ENCODE measurements around the gene IER5L. TPM values are rescaled to one million over a fixed set of nuclear protein-coding genes. Genes with fewer than 3 reads are reported as not detected.

IER5L gene
- total and polyA plus RNA-seq, 2 donors from 2014 or later, result 18.0 to 46.9 TPM

- Histone ChIP-seq H3K9me3 (ENCODE audit: control insufficient read depth in 2 of 3, insufficient read depth in 1 of 3, low read length in 3 of 3) (no peaks in the 10 kb centered on the region), H3K4me1 (ENCODE audit: control insufficient read depth in 2 of 3, insufficient read depth in 2 of 3, low read depth in 1 of 3, low read length in 3 of 3) (peaks cover 11 to 50% (median 47%) of the 10 kb centered on the region in 3 donors), H3K27me3 (ENCODE audit: control insufficient read depth, insufficient read depth, low read length) (no peaks in the 10 kb centered on the region), H3K27ac (ENCODE audit: low read depth in 2 of 2, low read length in 2 of 2) (peak overlapping the region; percentile 61 to 75), H3K4me3 (ENCODE audit: low read length in 3 of 3) (no peak overlapping the region), H3K9ac (ENCODE audit: low read length in 3 of 3) (peak overlapping the region in 1 of 3 donors; percentile 56), H3K36me3 (ENCODE audit: control insufficient read depth in 2 of 3, insufficient read depth in 3 of 3, low read length in 3 of 3) (peaks cover 0 to 5% (median 0%) of the 10 kb centered on the region in 3 donors)
- intact Hi-C loops (cut with DNase I), result no loop called here
- no peak for TF ChIP-seq CTCF (IDR thresholded peaks at IDR 0.05; ENCODE audit: borderline replicate concordance, extremely low read depth, insufficient read depth)
- DNase-seq (no peak), FAIRE-seq (no peak)
Measured at GRCh38 chr9:129145316-129145715, 32.7 kb downstream of the IER5L start.

- intact Hi-C loops (cut with DNase I), result no loop called here
- peak; percentile 83 for TF ChIP-seq CTCF (IDR thresholded peaks at IDR 0.05; ENCODE audit: borderline replicate concordance, extremely low read depth, insufficient read depth)
Measured at GRCh38 chr9:129143031-129143927, 34.8 kb downstream of the IER5L start.

GRCh38 chr9:129142138-129142935, 35.7 kb downstream of the IER5L start:
- peaks cover 11 to 77% (median 72%) of the 10 kb centered on the region in 3 donors for H3K4me1 ChIP-seq (ENCODE audit: control insufficient read depth in 2 of 3, insufficient read depth in 2 of 3, low read depth in 1 of 3, low read length in 3 of 3)
- H3K27me3 ChIP-seq (ENCODE audit: control insufficient read depth, insufficient read depth, low read length), result no peaks in the 10 kb centered on the region
- H3K36me3 ChIP-seq (ENCODE audit: control insufficient read depth in 2 of 3, insufficient read depth in 3 of 3, low read length in 3 of 3), result peaks cover 0 to 5% (median 0%) of the 10 kb centered on the region in 3 donors
- intact Hi-C loops (cut with DNase I), result no loop called here
- FAIRE-seq, result no peak
- peak in 1 of 5 donors; percentile 53 for DNase-seq
- no peak for TF ChIP-seq CTCF (IDR thresholded peaks at IDR 0.05; ENCODE audit: borderline replicate concordance, extremely low read depth, insufficient read depth)
- peak overlapping the region in 2 of 3 donors; percentile 27 to 39 for H3K4me3 ChIP-seq (ENCODE audit: low read length in 3 of 3)
- H3K9ac ChIP-seq (ENCODE audit: low read length in 3 of 3), result peak overlapping the region in 2 of 3 donors; percentile 35 to 52
- H3K27ac ChIP-seq (ENCODE audit: low read depth in 2 of 2, low read length in 2 of 2), result peak overlapping the region; percentile 99 to 100
- no peaks in the 10 kb centered on the region for H3K9me3 ChIP-seq (ENCODE audit: control insufficient read depth in 2 of 3, insufficient read depth in 1 of 3, low read length in 3 of 3)

More at GRCh38 chr9:129143031-129143927, 34.8 kb downstream of the IER5L start:
- DNase-seq (peak; percentile 93 to 98 (median 95)), FAIRE-seq (peak; percentile 6)
- Histone ChIP-seq H3K4me3 (ENCODE audit: low read length in 3 of 3) (peak overlapping the region in 1 of 3 donors; percentile 39), H3K36me3 (ENCODE audit: control insufficient read depth in 2 of 3, insufficient read depth in 3 of 3, low read length in 3 of 3) (peaks cover 0 to 5% (median 0%) of the 10 kb centered on the region in 3 donors), H3K27ac (ENCODE audit: low read depth in 2 of 2, low read length in 2 of 2) (peak overlapping the region; percentile 99 to 100), H3K27me3 (ENCODE audit: control insufficient read depth, insufficient read depth, low read length) (no peaks in the 10 kb centered on the region), H3K9ac (ENCODE audit: low read length in 3 of 3) (peak overlapping the region in 1 of 3 donors; percentile 52), H3K9me3 (ENCODE audit: control insufficient read depth in 2 of 3, insufficient read depth in 1 of 3, low read length in 3 of 3) (no peaks in the 10 kb centered on the region), H3K4me1 (ENCODE audit: control insufficient read depth in 2 of 3, insufficient read depth in 2 of 3, low read depth in 1 of 3, low read length in 3 of 3) (peaks cover 11 to 67% (median 66%) of the 10 kb centered on the region in 3 donors)

Measured in kidney (tissue), 14 donors.